ENCODE data around the gene CAV1.

CAV1 gene

DNA sequence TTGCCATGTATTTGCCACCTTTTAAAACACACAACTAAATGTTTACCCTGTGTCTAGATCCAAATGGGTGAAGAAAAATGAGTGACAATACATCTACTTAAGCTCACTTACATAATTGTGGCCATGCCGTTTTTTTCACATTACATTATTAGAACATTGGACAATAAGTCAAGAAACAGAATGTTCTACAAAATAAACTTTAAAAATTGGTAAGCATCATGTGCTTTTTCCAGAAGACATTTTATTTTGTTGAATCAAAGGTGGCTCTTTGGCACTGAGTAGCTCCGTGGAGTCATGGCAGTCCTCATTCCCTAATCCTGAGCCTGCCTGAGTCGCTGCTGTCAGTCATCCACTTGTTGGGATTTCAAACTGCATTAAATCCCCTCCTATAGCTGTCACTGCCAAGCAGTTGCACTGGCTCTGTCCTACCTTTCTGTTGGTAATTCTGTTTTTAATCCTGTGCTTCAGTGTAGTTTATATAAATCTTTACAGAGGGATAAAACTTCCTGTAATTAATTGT, 32.3 kb downstream of the CAV1 start:
- DNase-seq (ENCODE audit: low read depth in 2 of 2): no peak

DNA sequence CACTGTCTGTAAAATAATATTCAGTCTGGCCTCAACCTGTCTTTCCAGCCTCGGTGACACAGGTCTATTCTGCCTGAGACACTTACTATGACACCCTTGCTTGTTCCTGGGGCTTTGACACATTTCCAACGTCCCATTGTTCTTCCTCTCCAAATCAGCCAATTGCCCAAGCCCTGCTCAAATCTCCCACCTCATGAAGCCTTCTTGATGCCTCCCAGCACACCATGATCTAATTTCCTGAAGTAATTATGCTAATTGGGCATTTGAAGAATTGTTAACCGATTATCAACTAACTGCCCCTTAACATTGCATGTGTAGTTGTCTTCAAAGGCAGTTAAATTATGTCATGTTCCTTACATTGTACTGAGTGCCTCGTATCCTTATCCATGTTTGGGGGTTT, 33.1 kb downstream of the CAV1 start:
- DNase-seq (ENCODE audit: low read depth in 2 of 2): no peak

DNA sequence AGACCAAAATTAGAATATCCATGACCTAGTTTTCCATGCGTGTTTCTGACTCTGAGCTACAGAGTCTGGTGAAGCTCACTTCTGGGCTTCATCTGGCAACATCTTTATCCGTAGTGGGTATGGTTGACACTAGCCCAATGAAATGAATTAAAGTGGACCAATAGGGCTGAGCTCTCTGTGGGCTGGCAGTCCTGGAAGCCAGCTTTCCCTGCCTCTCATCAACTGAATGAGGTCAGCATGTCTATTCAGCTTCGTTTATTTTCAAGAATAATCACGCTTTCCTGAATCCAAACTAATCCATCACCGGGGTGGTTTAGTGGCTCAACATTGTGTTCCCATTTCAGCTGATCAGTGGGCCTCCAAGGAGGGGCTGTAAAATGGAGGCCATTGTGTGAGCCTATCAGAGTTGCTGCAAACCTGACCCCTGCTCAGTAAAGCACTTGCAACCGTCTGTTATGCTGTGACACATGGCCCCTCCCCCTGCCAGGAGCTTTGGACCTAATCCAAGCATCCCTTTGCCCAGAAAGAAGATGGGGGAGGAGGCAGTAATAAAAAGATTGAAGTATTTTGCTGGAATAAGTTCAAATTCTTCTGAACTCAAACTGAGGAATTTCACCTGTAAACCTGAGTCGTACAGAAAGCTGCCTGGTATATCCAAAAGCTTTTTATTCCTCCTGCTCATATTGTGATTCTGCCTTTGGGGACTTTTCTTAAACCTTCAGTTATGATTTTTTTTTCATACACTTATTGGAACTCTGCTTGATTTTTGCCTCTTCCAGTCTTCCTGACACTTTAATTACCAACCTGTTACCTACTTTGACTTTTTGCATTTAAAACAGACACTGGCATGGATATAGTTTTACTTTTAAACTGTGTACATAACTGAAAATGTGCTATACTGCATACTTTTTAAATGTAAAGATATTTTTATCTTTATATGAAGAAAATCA, 35.5 kb downstream of the CAV1 start:
- no peak for DNase-seq (ENCODE audit: low read depth in 2 of 2)

DNA sequence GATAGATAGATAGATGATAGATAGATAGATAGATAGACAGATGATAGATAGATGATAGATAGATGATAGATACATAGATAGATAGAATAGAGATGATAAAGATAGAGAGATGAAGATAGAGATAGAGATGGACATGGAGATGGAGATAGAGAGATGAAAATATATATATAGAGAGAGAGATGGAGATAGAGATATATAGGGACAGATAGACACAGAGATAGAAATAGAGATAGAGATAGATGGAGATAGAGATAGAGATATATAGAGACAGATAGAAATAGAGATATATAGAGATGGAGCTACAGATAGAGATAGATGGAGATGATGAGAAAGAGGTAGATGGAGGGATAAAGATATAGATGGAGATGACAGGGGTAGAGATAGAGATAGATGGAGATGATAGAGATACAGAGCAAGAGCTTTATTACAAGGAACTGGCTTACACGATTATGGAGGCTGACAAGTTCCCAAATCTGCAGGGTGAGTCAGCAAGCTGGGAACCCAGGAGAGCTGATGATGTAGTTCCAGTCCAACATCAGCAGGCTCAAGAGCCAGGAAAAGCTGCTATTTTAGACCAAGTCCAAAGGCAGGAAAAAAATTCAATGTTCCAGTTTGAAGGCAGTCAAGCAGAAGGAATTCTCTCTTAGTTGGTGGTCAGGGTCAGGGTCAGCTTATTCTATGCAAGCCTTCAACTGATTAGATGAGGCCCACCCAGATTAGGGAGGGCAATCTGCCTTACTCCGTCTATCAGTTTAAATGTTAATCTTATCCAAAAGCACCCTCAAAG, 37.1 kb downstream of the CAV1 start:
- no peak for DNase-seq (ENCODE audit: low read depth in 2 of 2)

DNA sequence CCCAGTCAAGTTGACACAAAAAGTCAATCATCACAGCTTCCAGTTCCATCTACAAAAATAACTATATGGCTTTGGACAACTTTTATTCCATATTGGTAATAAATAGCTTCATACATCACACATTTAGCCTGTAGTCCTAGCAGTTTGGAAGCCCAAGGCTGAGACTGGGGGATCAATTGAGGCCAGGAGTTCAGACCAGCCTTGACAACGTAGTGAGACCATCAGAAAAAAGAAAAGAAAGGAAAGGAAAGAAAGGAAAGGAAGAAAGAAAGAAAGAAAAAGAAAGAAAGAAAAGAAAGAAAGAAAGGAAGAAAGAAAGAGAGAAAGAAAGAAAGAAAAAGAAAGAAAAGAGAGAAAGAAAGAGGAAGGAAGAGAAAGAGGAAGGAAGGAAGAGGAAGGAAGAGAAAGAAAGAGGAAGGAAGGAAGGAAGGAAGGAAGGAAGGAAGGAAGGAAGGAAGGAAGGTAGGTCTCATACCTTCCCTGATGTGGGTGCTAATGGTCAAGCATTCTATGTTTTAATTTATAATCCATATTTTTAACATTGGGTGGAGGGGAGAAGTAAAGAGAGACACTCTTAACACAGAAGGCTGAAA, 37.8 kb downstream of the CAV1 start:
- no peak for DNase-seq (ENCODE audit: low read depth in 2 of 2)

DNA sequence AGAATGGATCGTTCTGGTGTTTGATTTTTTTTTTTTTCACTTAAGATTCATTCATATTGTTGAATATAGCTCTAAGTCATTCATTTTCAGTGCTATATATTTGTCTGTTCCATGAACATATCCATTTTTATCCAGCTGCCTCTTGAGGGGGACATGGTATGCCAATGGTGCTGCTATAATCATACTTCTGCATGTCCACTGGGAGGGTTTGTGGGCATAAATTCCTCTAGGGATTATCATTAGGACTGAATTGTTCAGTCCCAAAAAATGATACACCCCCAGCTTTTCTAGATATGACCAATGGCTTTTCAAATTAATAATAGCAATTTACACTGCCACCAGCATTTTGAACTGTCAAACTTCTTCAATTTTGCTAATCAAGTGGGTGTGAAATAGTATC, 41.1 kb downstream of the CAV1 start:
- no peak for DNase-seq (ENCODE audit: low read depth in 2 of 2)

DNA sequence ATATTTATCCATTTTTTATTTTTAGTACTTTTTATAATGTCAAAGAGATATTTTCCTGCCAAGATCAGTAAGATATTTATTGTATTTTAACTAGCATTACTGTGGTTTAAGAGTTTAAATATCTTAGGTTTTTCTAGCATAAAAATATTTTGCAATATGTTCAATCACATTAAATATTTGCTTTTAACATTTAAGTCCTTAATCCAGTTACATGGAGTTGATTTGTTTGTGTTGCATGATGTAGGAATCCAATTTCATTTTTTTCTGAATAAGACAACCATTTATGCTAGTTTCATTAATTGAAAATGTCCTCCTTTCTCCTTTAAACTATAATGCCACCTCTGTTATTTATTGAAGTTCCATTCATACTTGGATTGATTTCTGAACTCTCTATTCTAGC, 41.8 kb downstream of the CAV1 start:
- DNase-seq (ENCODE audit: low read depth in 2 of 2): no peak

DNA sequence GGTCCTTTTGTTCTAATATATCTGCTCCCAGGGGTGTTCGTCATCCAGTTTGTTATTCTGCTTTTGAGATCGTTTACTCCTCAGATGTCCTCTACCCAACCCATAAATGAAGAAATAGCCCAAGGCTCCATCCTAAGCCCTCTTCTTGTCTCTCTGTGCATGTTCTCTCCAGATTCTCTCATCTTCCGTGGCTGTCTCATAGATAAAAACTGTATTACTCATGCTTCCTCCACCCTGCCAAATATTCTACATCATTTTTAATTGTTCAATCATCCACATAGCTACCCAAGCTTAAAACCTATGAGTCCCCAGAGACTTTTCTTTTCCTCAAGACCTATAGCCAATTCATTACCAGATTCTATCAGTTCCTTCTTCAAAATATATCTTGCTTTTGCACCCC, 44.9 kb downstream of the CAV1 start:
- DNase-seq (ENCODE audit: low read depth in 2 of 2): peak; percentile 88 to 90

DNA sequence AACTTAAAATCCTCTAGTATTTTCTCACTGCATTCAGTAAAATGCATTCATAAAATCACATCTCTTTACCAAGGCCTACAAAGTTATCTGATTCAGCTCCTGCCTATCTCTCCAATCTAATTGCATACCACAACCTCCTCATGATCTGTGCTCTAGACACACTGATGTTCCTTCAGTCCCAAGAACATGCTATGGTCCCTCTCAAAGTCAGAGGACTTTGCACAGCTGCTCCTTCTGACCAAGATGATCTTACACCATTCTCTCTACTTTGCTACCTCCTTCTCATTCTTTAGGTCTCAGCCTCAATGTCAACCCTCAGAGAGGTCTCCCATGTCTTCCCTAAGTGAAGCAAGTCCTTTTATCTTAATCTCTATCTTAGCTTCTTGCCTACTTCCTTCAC, 45.5 kb downstream of the CAV1 start:
- no peak for DNase-seq (ENCODE audit: low read depth in 2 of 2)

DNA sequence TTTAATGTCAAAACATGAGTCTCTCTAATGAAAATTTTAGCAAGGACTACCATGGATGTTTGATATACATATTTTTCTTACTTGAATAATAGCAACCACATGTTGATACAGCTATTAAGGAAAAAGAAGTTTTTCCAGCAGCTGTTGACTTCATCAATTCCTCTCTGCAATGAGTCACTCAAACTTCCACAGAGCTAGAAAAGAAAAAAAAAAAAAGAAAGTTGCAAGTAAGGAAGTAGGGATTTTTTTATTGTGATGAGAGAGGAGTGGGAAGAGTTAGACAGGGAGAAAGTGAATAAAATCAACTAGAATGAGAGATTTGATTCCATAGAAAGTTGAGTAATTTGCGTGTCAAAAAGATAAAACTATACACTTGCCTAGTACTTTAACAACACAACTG, 46.2 kb downstream of the CAV1 start:
- DNase-seq (ENCODE audit: low read depth in 2 of 2): peak; percentile 85 to 87

DNA sequence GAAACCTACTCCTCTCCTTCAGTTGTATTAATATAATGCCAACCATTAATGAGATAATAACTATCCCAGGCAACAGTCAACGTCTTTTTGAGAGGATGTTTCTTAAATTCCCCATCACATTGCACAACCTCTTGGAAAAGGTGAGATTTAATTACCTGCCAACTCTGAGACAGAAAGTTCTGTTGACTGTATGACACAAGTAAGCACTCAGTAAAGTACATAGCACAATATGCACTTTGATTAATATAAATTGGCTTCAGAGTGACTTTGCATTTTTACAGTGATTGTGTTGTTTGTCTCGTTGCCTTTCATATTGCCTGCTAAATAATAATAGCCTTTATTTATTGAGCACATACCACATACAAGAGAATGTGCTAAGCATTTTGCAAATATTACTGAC, 46.7 kb downstream of the CAV1 start:
- no peak for DNase-seq (ENCODE audit: low read depth in 2 of 2)

DNA sequence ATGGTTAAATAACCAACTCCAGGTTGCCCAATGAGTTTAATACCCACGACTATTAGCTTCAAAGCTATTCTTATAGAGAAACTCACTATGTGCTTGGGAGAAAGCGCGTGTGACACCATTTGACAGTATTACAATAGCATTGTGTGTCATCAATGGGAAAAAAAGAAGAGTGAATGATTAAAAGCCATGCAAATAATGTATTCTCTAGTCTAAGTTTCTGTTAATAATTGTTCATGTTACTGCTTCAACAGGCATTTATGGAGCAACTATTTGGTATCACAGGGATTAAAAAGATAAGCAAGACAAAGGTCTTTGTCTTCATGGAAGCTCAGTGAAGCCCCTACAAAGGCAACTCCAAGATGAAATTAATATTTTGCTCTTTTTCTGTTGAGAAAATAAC, 47.2 kb downstream of the CAV1 start:
- DNase-seq (ENCODE audit: low read depth in 2 of 2): no peak

DNA sequence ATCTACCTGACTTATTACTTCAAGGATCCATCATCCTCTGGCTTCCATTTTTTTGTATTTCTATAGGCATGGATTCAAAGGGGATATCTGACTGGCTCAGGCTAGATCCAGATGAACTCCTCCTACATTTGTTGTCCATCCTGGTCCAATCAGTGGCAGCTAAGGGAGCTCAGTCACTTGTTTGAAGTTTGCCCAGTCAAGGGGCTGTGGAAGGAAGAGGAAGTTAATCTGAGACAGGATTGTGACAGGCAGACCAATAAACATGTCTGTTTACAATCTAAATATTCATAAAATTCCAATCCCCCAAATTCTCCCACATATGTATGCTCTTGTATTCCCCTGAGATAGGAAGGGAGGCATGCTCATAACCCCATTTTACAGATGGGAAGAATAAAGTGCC, 48.7 kb downstream of the CAV1 start:
- DNase-seq (ENCODE audit: low read depth in 2 of 2): no peak

DNA sequence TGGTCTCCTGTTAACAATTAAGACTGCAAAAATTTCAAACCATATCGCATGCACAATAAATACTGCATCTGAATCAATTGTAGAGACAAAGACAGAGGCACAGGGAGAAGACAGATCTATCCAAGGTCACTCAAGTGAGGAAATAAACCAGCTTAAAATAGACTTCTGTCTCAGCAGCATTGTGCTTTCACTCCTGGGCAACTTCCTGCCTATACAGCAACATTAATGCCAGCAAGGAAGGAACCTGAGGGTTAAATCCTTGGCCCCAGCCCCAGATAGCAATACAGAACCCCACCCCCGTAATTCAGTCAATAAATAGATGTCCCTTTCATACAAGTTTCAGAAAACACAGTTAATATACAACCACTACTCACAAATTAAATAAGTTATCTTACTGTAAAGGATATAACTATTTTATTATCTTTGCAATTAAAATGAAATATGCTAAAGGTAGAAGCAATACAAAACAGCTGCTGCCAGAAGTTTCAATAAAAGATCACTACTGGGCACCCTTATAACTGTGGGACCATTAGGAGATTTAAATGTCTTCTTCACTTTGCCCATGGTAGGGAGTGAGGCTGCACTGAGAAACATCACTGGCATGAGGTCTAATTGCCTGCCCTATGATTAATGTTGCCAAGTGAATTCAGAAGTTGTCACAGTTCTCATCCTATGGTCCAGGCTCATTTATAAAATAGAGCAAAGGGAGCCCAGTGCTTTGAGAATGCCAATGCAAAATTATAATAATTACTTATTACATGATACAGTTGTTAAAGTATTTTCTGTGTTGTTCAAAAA, 49.4 kb downstream of the CAV1 start:
- DNase-seq (ENCODE audit: low read depth in 2 of 2): no peak

DNA sequence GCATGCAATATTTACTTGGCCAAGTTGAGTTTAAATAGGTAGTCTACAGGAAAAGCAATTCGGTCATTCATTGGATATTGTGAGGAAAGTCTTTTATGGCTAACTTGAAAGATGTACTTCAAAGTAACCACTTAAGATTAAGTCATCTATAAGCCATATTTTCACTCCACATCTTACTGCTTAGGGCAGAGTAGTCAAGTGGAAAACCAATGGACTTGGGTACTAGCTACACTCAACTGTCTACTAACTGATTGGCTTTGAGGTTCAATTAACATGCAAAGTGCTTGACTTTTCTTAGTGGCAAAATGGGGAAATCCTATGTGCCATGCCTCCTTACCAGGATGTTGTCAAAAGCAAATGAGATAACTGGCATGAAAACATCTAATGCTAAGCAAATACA, 51.0 kb downstream of the CAV1 start:
- DNase-seq (ENCODE audit: low read depth in 2 of 2): no peak

DNA sequence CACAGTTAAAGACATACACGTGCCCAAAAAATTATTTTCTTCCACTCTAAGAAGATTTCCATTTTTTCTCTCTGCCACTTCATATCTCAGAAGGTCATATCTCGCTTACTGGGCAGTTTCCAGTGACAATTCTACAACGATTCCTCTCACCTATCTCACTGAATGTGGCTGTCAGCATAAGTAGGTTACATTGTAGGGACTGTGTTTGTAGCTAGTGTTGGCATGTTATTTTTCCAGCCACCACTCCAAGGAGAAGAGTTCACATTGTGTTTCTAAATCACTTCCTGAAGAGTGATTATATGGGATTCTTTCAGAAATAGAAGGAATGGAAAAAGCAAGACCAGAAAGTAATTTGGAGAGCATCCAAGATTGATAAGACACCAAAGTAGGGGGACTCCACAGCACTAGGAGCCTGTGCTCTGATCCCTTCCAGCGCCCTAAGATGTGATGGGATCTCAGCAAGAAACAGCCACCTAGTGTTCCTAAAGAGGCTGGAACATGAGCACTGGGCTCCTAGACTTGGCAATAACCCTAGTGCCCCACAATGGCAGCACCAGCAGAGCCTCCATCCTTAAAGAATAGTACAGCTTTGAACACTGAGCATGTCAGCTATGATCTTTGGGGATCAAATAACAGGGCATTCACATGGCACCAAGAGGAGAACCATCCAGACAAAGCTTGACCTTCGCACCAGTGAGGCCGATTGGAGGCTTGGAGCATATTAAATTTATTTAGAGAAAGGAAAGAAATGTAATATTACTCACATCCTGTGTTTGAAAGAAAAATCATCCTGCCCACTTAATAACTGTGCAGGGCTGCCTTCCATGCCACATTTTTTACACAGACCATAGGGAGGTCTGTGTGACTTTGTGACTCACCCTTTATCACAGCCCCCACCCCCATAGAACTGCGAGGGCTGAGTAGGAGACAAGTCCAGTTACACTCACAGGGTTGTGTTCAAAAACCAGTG, 51.8 kb downstream of the CAV1 start:
- DNase-seq (ENCODE audit: low read depth in 2 of 2): peak; percentile 81 to 83

DNA sequence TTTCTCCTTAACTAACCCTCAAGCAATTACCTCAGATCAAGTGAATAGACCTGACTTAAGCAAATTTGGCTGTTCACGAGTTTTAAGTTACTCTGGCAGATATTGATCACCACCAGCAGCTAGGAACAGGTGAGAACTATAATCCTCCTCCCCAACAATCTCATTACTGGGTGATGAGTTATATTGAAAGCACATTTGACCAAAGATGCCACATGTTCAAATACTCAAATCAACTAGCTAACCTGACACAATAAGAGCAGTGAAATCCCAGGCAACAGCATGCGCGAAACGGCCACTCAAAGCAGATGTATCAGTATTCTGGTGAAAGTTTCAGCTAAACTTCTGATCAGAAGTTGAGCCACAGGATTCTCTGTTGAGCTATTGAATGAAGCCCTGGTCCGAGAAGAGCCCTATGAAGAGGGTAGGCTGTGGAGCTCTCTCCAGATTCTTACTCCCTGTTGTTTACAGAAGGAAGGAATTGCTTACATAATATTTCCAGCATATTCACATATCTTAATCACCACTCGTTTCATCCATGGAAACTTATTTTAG, 52.6 kb downstream of the CAV1 start:
- no peak for DNase-seq (ENCODE audit: low read depth in 2 of 2)

DNA sequence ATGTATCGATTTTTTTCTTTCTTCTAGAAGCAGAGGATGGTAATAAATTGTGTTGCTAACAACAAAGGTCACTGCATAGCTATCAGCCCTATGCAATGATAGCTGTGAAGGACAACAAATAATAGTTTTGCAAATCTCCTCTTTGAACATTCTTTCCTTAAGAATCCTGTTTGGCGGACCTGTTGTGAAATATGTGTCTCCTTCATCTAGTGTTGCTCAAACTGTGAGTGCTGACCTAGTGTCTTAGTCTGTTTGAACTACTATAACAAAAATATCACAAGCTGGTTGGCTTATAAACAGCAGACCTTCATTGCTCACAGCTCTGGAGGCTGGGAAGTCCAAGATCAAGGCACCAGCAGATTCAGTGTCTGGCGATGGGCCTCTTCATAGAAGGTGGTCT, 53.7 kb downstream of the CAV1 start:
- no peak for DNase-seq (ENCODE audit: low read depth in 2 of 2)

DNA sequence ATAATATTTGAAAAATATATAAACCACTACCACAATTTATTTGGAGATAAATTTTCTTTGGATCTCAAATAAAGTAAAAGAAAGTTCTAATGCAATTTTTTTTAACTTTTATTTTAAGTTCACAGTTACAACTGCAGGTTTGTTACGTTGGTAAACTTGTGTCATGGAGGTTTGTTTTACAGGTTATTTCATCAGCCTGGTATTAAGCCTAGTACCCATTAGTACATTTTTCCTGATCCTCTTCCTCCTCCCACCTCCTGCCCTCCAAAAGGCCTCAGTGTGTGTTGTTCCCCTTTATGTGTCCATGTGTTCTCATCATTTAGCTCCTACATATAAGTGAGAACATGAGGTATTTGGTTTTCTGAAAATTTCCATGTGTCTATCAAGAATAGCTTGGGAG, 54.5 kb downstream of the CAV1 start:
- no peak for DNase-seq (ENCODE audit: low read depth in 2 of 2)

DNA sequence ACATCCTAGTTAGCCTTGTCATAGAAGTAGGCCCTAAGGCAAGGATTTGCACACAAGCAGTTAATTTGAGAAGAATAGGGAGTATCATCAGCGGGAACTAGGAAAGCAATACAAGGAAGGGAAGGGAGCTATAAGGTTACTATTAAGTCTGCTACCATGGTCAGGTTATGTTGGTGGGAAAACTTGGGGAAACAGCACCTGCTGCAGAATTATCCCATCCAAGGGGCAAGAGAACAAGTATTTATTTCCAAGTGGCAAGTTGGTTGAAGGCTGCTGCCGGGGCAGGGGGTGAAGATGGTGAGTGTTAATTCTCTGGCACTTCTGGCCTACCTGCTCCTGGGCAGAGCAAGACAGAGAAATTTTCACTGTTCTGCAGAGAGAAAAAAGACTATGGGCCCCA, 55.0 kb downstream of the CAV1 start:
- no peak for DNase-seq (ENCODE audit: low read depth in 2 of 2)
